Activated naive CD8-positive, alpha-beta T cell treated with anti-CD3 and anti-CD28 coated beads, Interleukin-2, amount 50 U/mL, for 16 hours (primary cell): Measurements from ENCODE around the gene PRDM16.

ENCODE experiments used
- DNase-seq: peaks from one replicate; pipeline ENCODE4 v3.0.0-alpha.2; 2020; ENCODE audit warnings: low read depth, low spot score

PRDM16 gene

GRCh38 chr1:3427711-3428704 is 359.0 kb downstream of the PRDM16 start:
- DNase-seq, result no peak

- no peak for DNase-seq
These were observed 359.9 kb downstream of the PRDM16 start for GRCh38 chr1:3428899-3429298.

GRCh38 chr1:3429320-3429719 is 360.3 kb downstream of the PRDM16 start:
- no peak for DNase-seq

- no peak for DNase-seq
These were observed 360.8 kb downstream of the PRDM16 start for GRCh38 chr1:3429766-3430165.

GRCh38 chr1:3430406-3430805 is 361.4 kb downstream of the PRDM16 start:
- no peak for DNase-seq

DNA sequence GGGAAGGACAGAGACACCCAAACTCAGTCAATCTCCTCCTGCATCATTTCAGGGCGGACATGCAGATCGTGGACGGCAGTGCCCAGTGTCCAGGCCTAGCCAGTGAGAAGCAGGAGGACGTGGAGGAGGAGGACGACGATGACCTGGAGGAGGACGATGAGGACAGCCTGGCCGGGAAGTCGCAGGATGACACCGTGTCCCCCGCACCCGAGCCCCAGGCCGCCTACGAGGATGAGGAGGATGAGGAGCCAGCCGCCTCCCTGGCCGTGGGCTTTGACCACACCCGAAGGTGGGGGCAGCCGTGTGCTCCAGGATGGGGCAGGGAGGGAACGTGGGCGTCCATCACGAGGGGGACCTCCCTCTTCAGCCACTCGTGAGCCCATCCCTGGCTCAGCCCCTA is 361.8 kb downstream of the PRDM16 start:
- DNase-seq, result no peak

DNA sequence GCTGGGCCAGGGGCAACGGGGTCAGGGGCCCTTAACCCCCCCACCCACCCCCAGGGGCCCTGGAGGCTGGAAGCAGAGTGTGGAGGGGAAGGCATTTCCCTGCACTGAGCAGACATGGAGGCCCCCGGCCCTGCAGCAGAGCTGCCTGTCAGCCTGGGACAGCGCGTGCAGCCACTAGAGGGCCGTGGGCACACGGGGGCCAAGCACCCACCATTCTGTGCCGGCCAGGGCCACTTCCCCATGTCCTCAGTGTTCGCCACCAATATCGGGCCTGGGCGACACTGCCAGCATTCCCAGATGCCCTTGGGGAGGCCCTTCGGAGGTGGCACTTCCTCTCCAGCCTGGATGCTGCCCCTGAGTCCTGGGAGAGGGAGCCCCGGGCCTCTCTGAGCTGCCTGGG is 362.3 kb downstream of the PRDM16 start:
- DNase-seq, result no peak

DNA sequence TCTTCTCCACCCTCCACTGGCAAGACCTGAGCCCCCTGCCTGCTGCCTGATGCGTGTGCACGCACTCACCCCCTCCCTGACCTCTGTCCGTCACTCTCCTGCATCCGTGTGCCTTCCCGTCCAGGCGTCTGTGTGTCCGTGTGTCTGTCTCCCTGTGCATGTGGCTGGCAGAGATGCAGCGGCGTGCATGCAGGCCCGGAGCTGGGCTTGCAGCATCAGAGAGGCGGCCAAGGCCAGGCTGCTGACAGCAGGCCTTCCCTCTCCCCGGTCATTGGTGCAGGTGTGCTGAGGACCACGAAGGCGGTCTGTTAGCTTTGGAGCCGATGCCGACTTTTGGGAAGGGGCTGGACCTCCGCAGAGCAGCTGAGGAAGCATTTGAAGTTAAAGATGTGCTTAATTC is 362.7 kb downstream of the PRDM16 start:
- DNase-seq, result no peak

DNA sequence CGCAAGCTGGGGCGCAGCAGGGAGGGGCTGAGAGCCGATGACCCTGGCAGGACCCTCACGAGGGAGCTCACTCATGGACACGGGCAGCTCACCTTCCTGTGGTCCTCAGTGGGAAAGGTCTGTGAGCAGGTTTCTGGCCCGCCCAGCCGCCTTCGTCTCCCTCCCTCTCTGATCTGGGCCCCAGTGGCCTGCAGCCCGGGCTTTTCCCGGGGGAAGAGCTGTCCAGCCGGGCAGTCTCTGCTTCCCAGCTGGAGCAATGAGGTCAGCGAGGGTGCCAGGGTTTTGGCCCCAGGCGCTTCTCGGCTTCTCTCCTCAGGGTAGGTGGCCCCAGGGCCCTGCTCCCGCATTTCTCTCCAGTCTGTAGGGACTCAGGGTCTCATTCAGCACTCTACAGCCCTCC is 363.3 kb downstream of the PRDM16 start:
- DNase-seq, result no peak

DNA sequence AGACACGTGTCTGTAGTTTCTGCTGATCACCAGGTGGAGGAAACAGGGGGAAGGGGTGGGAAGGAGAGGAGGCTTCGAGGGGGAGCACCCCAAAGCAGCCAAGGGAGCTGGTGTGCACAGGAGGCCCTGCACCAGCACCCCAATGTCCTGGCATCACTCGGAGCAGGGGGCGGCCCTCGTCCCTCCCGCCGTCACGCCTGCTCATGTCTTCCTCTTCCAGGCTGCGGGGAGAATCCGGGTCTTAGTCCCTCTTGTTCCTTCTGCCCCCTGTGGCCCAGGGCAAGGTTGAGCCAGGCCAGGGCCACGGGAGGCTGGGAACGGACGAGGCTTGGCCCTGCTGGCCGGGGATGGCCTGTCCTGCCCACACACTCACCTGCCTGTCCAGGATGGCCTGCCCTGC is 364.1 kb downstream of the PRDM16 start:
- DNase-seq, result no peak

DNA sequence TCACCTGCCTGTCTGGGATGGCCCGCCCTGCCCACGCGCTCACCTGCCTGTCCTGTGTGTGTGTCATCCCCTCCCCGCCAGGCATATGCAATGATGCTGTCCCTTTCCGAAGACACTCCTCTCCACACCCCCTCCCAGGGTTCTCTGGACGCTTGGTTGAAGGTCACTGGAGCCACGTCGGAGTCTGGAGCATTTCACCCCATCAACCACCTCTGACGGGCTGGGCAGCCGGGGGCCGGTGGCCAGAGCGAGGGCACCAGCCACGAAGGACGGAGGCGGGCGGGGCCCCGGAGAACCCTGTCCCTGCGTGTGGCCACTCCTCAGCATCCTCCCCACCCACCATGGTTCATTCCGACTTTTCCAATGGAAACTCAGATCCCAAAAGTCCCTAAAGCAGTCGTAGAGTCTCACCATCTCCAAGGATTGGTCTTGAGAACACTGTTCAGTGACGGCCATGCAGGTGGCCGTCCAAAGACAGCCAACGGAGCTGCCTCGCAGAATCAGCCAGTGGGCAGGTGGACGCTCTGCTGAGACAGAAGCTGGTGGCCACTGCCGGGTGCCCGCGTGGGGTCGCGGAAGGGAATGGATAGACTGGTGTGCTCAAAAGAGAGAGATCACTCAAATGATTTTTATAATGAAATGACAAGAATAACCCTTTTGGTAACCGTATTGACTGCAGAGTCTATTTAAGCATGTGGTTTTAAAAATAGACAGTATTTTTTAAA is 364.8 kb downstream of the PRDM16 start:
- DNase-seq, result no peak

DNA sequence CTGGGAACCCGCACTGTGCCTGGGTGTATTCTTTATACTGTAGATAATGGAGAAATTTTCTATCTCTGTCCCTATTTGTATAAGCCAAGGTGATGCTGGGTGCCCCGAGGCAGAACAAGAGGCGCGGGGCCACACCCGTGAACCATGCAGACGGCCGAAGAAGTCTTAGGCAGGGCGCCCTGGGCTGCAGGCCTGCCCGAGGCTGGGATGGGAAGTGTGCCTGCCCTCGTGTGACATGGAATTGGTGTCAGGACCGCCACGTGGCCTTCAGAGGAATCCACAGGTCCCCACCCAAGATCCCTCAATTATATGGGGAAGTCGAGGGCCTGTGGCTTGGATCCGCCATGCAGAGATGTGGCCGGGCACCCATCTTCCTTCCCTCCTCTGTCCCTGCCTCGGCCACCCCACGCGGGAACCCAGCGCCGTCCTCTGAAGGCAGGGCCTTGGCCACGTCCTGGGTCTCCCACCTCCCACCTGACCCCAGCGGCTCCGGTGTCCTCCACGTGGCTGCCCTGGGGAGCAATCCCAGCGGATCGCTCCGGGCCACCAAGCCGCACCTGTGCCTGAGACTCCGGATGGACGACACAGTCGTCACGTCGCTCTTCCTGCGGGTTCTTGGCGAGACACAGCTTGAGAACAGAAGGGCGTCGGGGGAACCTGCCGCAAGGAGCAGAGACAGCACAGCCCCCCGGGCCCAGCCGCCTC is 365.6 kb downstream of the PRDM16 start:
- DNase-seq, result no peak

GRCh38 chr1:3435666-3436065 is 366.7 kb downstream of the PRDM16 start:
- DNase-seq, result no peak

DNA sequence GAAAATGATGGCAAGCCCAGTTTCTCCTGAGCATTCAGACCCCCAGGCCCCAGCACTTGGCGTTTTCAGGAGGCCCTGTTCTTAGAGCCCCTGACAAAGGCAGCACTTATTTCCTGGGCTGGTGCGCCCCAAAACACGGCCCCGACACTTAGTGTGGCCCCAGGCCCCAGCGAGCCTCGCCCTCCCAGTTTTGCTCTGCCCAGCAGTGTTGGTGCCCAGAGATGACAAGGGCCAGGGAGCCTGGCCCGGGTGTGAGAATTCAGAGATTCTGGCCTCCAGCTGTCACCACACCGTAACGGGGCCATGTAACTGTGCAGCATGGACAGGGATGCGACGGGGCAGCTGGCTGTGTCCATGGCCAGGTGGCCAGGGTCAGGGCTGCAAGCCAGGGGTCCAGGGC is 367.4 kb downstream of the PRDM16 start:
- DNase-seq, result no peak

DNA sequence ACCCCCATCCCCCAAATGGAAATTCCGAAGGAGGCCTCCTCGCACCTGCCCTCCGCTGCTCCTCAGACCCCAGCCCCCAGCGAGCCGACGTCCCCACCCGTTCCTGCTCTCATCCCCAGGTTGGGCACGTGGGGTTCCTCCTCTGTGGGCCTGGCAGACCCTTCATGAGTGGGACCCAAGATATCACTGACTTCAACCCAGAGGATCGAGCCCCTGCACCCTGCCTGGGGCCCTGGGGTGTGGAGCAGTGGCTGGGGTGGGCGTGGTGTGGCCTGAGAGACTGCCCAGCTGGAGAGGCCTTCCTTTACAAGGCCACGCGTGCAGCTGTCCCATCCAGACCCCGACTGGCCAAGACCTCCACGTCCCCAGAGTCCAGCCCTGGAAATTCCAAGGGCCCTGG is 367.9 kb downstream of the PRDM16 start:
- no peak for DNase-seq

DNA sequence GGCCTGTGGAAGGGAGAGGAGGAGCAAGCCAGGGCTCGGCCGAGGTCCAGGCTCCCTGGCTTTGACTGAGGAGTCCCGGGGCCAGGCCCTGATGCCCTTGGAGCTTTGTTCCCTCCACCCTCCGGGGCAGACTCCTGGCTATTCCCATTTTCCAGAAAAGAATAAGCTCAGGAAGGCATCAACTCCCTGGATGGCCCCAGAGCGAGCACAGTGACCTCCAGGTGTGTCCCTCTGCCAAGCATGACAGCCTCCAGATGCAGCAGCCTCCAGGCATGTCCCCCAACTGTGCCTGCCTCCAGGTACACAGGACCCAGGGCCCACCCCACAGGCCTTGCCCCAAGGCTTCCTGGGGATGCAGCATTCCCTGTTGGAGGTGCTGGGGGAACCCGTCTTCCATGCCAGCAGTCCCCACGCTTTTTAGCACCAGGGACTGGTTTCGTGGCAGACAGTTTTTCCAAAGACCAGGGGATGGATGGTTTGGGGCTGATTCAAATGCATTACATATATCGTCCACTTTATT is 369.7 kb downstream of the PRDM16 start:
- DNase-seq, result no peak

- DNase-seq, result no peak
These were observed 370.6 kb downstream of the PRDM16 start for GRCh38 chr1:3439346-3440299.

GRCh38 chr1:3440300-3440681 is 371.3 kb downstream of the PRDM16 start:
- DNase-seq, result no peak

DNA sequence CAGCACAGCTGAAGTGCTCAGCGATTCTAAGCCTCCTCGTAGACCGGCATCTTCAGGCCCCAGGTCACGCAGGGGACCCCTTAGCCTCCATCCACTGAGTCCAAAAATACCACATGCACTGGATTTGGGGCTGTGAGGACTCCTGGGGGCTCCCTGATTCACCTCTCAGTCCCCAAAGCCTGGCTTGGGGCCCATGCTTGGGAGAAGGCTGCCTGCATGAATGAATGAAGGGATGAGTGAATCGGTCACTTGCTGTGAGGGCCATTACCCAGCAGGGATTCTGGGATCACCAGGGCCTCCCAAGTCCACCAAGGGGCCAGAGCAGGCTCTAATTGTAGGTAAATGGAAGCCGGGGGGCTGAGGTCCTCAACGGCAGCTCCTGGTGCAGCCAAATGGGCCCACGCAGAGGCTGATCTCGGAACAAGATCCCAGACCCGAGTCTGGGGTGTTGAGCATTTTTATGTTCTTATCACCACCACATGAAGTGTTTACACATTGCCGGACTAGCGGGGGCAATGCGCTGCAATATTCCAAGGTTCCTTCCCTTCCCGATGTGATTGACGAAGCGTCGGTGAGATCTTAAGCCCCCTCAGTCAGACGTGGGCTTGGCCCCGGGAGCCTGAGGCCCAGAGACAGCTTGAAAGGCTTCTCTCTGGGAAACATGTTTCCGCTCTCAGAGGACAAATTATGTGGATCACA is 371.9 kb downstream of the PRDM16 start:
- no peak for DNase-seq

DNA sequence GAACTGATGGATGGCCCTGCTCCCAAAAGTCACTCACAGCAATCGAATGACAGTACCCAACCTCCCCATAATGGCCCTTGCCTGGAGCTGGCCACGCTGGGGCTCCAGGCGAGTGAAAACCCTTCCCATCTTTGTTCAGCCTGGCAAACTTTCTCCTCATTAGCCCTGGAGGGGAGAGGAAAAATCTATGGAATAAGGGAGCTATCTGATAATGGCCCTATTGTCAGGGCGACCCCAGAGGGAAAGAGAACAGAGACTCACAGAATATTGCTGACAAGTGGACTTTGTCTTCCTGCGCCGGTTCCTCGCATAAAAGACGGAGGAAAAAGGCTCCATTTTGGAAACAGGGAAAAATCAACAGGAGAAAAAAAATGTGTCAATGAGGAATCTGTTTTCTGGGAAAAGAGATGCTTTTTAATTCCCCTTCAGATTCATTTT is 372.4 kb downstream of the PRDM16 start:
- DNase-seq, result no peak
